SK-N-SH (cell line): ENCODE data around the gene SLC17A1. TPM values are rescaled to one million over a fixed set of nuclear protein-coding genes. Genes with fewer than 3 reads are reported as not detected.

Experiments used
- CTCF ChIA-PET: fragments of 300-600, 350-600 bp; formaldehyde crosslinking; extraction: SDS; loops from one replicate; lab custom pipeline; 2021; lab: Yijun Ruan, JAX
- POLR2A ChIA-PET: fragments of 350-600 bp; sonication (Branson Sonifier 250); formaldehyde crosslinking; extraction: SDS; loops from one replicate; lab custom pipeline; 2020; ENCODE audit warnings: antibody characterized with exemption, inconsistent platforms; lab: Yijun Ruan, JAX
- DNase-seq: peaks from one replicate; pipeline ENCODE4 v3.0.0; 2012
- H2AFZ ChIP-seq: fragments of 200-600 bp; sonication (generic); 2 replicates; pipeline ENCODE4 v1.8.1; 2016; ENCODE audit warnings: antibody characterized with exemption, mild to moderate bottlenecking, low read depth
- H3F3A ChIP-seq: fragments of 200-600 bp; sonication (generic); replicated peaks from 2 replicates; pipeline ENCODE3; 2016; ENCODE audit warnings: antibody characterized with exemption, mild to moderate bottlenecking; ENCODE audit not compliant: insufficient read depth
- H3K27ac ChIP-seq, 2 experiments: fragments of 200-500 bp in 1 of 2; fragments of 200-600 bp in 1 of 2; sonication (Bioruptor generic) in 1 of 2; sonication (generic), shearing (Covaris generic) in 1 of 2; 2 replicates each; pipeline versions ENCODE4 v1.5.1 to v1.6.1; 2014 to 2016; ENCODE audit warnings: low read depth in 2 of 2, inconsistent platforms in 1 of 2, low read length in 1 of 2, mild to moderate bottlenecking in 1 of 2, mixed read lengths in 1 of 2
- H3K27me3 ChIP-seq: fragments of 200-600 bp; sonication (generic), shearing (Covaris generic); 2 replicates; pipeline ENCODE4 v1.6.1; 2016; ENCODE audit warnings: mixed run types; ENCODE audit not compliant: insufficient read depth
- H3K36me3 ChIP-seq, 2 experiments: fragments of 200-500 bp in 1 of 2; fragments of 200-600 bp in 1 of 2; sonication (Bioruptor generic) in 1 of 2; sonication (generic) in 1 of 2; replicated peaks in 1 of 2; 2 replicates each; pipeline versions ENCODE3 to v1.5.1; 2014 to 2016; ENCODE audit warnings: low read length in 1 of 2, mild to moderate bottlenecking in 1 of 2; ENCODE audit not compliant: insufficient read depth in 2 of 2, control insufficient read depth in 1 of 2
- H3K4me1 ChIP-seq, 2 experiments: fragments of 200-500 bp in 1 of 2; fragments of 200-600 bp in 1 of 2; sonication (Bioruptor generic) in 1 of 2; sonication (generic), shearing (Covaris generic) in 1 of 2; 2 replicates each; pipeline versions ENCODE4 v1.5.1 to v1.6.1; 2014 to 2016; ENCODE audit warnings: low read depth in 1 of 2, low read length in 1 of 2, mixed run types in 1 of 2; ENCODE audit not compliant: insufficient read depth in 2 of 2, control insufficient read depth in 1 of 2
- H3K4me2 ChIP-seq: fragments of 200-600 bp; sonication (generic), shearing (Covaris generic); 2 replicates; pipeline ENCODE4 v1.6.1; 2017; ENCODE audit warnings: mixed run types
- H3K4me3 ChIP-seq, 2 experiments: fragments of 200-500 bp in 1 of 2; fragments of 200-600 bp in 1 of 2; sonication (Bioruptor generic) in 1 of 2; sonication (generic), shearing (Covaris generic) in 1 of 2; 2 replicates each; pipeline versions ENCODE4 v1.5.1 to v1.8.1; 2014 to 2016; ENCODE audit warnings: low read depth in 2 of 2, inconsistent platforms in 1 of 2, low read length in 1 of 2, mild to moderate bottlenecking in 1 of 2, mixed read lengths in 1 of 2, moderate library complexity in 1 of 2
- H3K79me2 ChIP-seq: fragments of 200-600 bp; sonication (generic); 2 replicates; pipeline ENCODE4 v1.8.1; 2017; ENCODE audit warnings: mild to moderate bottlenecking; ENCODE audit not compliant: insufficient read depth
- H3K9ac ChIP-seq: fragments of 200-600 bp; sonication (generic); 2 replicates; pipeline ENCODE4 v1.6.1; 2017; ENCODE audit warnings: mixed run types
- H3K9me2 ChIP-seq: fragments of 200-600 bp; sonication (generic); 2 replicates; pipeline ENCODE4 v1.6.1; 2017; ENCODE audit warnings: mixed run types
- H3K9me3 ChIP-seq: fragments of 200-600 bp; sonication (generic); 2 replicates; pipeline ENCODE4 v1.6.1; 2017; ENCODE audit warnings: mixed run types, mild to moderate bottlenecking, moderate library complexity
- H4K20me1 ChIP-seq: fragments of 200-600 bp; sonication (generic); 2 replicates; pipeline ENCODE4 v1.6.1; 2017; ENCODE audit warnings: mild to moderate bottlenecking, mixed run types; ENCODE audit not compliant: insufficient read depth
- CHD2 ChIP-seq: fragments of 150-350 bp; IDR thresholded peaks from 2 replicates; pipeline ENCODE4 v1.6.1; 2018; ENCODE audit warnings: low read length; ENCODE audit not compliant: partially characterized antibody
- CTCF ChIP-seq: fragments of 200-600 bp; sonication (generic); IDR thresholded peaks from 2 replicates; pipeline ENCODE4 v1.6.1; 2017; ENCODE audit warnings: antibody characterized with exemption, mild to moderate bottlenecking, moderate library complexity
- ELF1 ChIP-seq: IDR thresholded peaks from 2 replicates; pipeline ENCODE4 v1.4.0; 2012
- EP300 ChIP-seq, 2 experiments: IDR thresholded peaks; 2 replicates each; pipeline versions ENCODE4 v1.4.0 to v1.6.1; 2012; ENCODE audit warnings: borderline replicate concordance in 1 of 2, low read depth in 1 of 2, low read length in 1 of 2
- EZH2phosphoT487 ChIP-seq: fragments of 200-600 bp; sonication (generic); IDR thresholded peaks from 2 replicates; pipeline ENCODE4 v1.6.1; 2017; ENCODE audit warnings: low read depth, mixed run types, mild to moderate bottlenecking, antibody characterized with exemption, moderate library complexity, borderline replicate concordance
- FOSL2 ChIP-seq: IDR thresholded peaks from 2 replicates; pipeline ENCODE4 v1.4.0; 2012; ENCODE audit warnings: low read depth, mild to moderate bottlenecking, moderate library complexity, borderline replicate concordance
- FOXJ3 ChIP-seq: sonication (generic); formaldehyde crosslinking; IDR thresholded peaks from 2 replicates; pipeline ENCODE4 v1.5.1; 2020; ENCODE audit warnings: mild to moderate bottlenecking, missing genetic modification reagents
- GATA2 ChIP-seq: sonication (generic); formaldehyde crosslinking; IDR thresholded peaks from 2 replicates; pipeline ENCODE4 v1.5.0; 2020; ENCODE audit warnings: mild to moderate bottlenecking, missing genetic modification reagents
- JUND ChIP-seq: IDR thresholded peaks from 2 replicates; pipeline ENCODE4 v1.4.0; 2012
- MAX ChIP-seq: IDR thresholded peaks from 2 replicates; pipeline ENCODE4 v1.4.0; 2012; ENCODE audit warnings: low read depth
- MEF2A ChIP-seq: IDR thresholded peaks from 2 replicates; pipeline ENCODE4 v1.4.0; 2012; ENCODE audit warnings: low read depth, borderline replicate concordance
- MXI1 ChIP-seq: IDR thresholded peaks from 2 replicates; pipeline ENCODE4 v1.6.1; 2012; ENCODE audit warnings: mild to moderate bottlenecking, low read depth, low read length, improper control_type of control experiment
- NFIC ChIP-seq: IDR thresholded peaks from 2 replicates; pipeline ENCODE4 v1.4.0; 2012; ENCODE audit warnings: borderline replicate concordance
- PBX3 ChIP-seq: IDR thresholded peaks from 2 replicates; pipeline ENCODE4; 2012
- RCOR1 ChIP-seq: fragments of 150-350 bp; IDR thresholded peaks from 2 replicates; pipeline ENCODE4 v1.6.1; 2017; ENCODE audit warnings: antibody characterized with exemption, low read length
- RFX5 ChIP-seq: IDR thresholded peaks from 2 replicates; pipeline ENCODE4 v1.6.1; 2012; ENCODE audit warnings: mild to moderate bottlenecking, improper control_type of control experiment, low read length
- SMC3 ChIP-seq: IDR thresholded peaks from 2 replicates; pipeline ENCODE4 v1.6.1; 2012; ENCODE audit warnings: low read depth, low read length, improper control_type of control experiment
- TAF1 ChIP-seq: IDR thresholded peaks from 2 replicates; pipeline ENCODE4 v1.6.1; 2012; ENCODE audit warnings: low read depth, mild to moderate bottlenecking, low read length, moderate library complexity, borderline replicate concordance
- WGBS: methylation state at CpG from one replicate; pipeline ENCODE4 v1.1.6; 2017; ENCODE audit warnings: low lambda C conversion rate; 5-methylcytosine and 5-hydroxymethylcytosine counted together
- polyA plus RNA-seq, 3 experiments: library from polyadenylated mRNA; depleted of rRNA; stranded (reverse); fragments of >200 nt; gene quantifications; 2 replicates each; pipeline ENCODE4 v1.2.3, GENCODE V29; 2012

Gene SLC17A1
- polyA plus RNA-seq, 1 of the 3 experiments (the other 2 are of a cell fraction): not detected

GRCh38 chr6:25815194-25815593, 16.7 kb downstream of the SLC17A1 start:
- CTCF ChIA-PET: no interaction called here
- no peaks in the 10 kb centered on the region for H3K4me1 ChIP-seq
- H3F3A ChIP-seq: no peaks in the 10 kb centered on the region
- 14% methylated on average over 3 of the region's 3 CpGs for WGBS
- no peaks in the 10 kb centered on the region for H3K79me2 ChIP-seq
- no peaks in the 10 kb centered on the region for H3K9me3 ChIP-seq
- no peak for TF ChIP-seq FOSL2
- no peak for TF ChIP-seq EP300 (IDR thresholded peaks at IDR 0.05; ENCODE audit: borderline replicate concordance in 1 of 2, low read depth in 1 of 2, low read length in 1 of 2)
- TF ChIP-seq NFIC: no peak
- no peak for TF ChIP-seq GATA2 (CRISPR knock-in tag)
- no peak for TF ChIP-seq MEF2A
- TF ChIP-seq TAF1: no peak
- TF ChIP-seq CHD2: no peak
- no peak for TF ChIP-seq SMC3
- no peak for TF ChIP-seq JUND
- no peak for TF ChIP-seq MAX
- no peak for TF ChIP-seq RCOR1
- TF ChIP-seq PBX3: no peak
- TF ChIP-seq ELF1: no peak
- no peak for DNase-seq
- POLR2A ChIA-PET: no interaction called here
- no peak overlapping the region for H2AFZ ChIP-seq
- no peaks in the 10 kb centered on the region for H3K36me3 ChIP-seq
- H3K9me2 ChIP-seq: no peaks in the 10 kb centered on the region
- H3K27ac ChIP-seq: no peak overlapping the region
- no peak overlapping the region for H3K4me2 ChIP-seq
- no peaks in the 10 kb centered on the region for H4K20me1 ChIP-seq
- no peak overlapping the region for H3K9ac ChIP-seq
- no peak overlapping the region for H3K4me3 ChIP-seq
- H3K27me3 ChIP-seq: no peaks in the 10 kb centered on the region

- no peaks in the 10 kb centered on the region for H3K36me3 ChIP-seq
- 52% methylated on average over 2 of the region's 2 CpGs for WGBS
- DNase-seq: no peak
- H3K79me2 ChIP-seq: no peaks in the 10 kb centered on the region
- no peaks in the 10 kb centered on the region for H3F3A ChIP-seq
- no peaks in the 10 kb centered on the region for H3K4me1 ChIP-seq
- no peaks in the 10 kb centered on the region for H3K9me3 ChIP-seq
- no peak overlapping the region for H3K27ac ChIP-seq
- H3K9ac ChIP-seq: no peak overlapping the region
- ChIA-PET POLR2A (no interaction called here), CTCF (interaction anchor here (1.5 kb wide), 2 partner anchors 12 to 16 kb away, joined by 3 read pairs; no protein-coding TSS in a partner anchor)
- H3K4me2 ChIP-seq: no peak overlapping the region
- no peak overlapping the region for H2AFZ ChIP-seq
- H3K4me3 ChIP-seq: no peak overlapping the region
- no peaks in the 10 kb centered on the region for H3K27me3 ChIP-seq
- TF ChIP-seq EZH2phosphoT487 (no peak), MXI1 (no peak), FOXJ3 (CRISPR knock-in tag) (no peak), CTCF (no peak), RFX5 (no peak)
- no peaks in the 10 kb centered on the region for H4K20me1 ChIP-seq
- H3K9me2 ChIP-seq: no peaks in the 10 kb centered on the region
Measured at GRCh38 chr6:25804804-25805203, 27.0 kb downstream of the SLC17A1 start.
